NCI-H1092 (cell line): ENCODE measurements around the gene PCDH9.
"Not testable (repeated sequence)": the region's sequence is repeated elsewhere in the genome, so short reads cannot be mapped to it uniquely, and the experiment has no call there.

Experiments used
- DNase-seq: peaks from one replicate; lab custom pipeline; 2025; lab: John Stamatoyannopoulos, UW

PCDH9 gene

GRCh38 chr13:66343224-66343828, 886.8 kb downstream of the PCDH9 start:
- no peak for DNase-seq

GRCh38 chr13:66341635-66342377, 888.3 kb downstream of the PCDH9 start:
- no peak for DNase-seq

GRCh38 chr13:66339214-66339613, 890.9 kb downstream of the PCDH9 start:
- no peak for DNase-seq

- DNase-seq, result no peak
These were observed 891.6 kb downstream of the PCDH9 start for GRCh38 chr13:66338542-66338941.

GRCh38 chr13:66335626-66336025, 894.5 kb downstream of the PCDH9 start:
- DNase-seq, result no peak

GRCh38 chr13:66329988-66330451, 900.1 kb downstream of the PCDH9 start:
- peak; percentile 28 for DNase-seq

GRCh38 chr13:66328476-66328875, 901.7 kb downstream of the PCDH9 start:
- DNase-seq, result no peak

GRCh38 chr13:66323745-66324347, 906.3 kb downstream of the PCDH9 start:
- no peak for DNase-seq

GRCh38 chr13:66322936-66323335, 907.2 kb downstream of the PCDH9 start:
- DNase-seq, result no peak

GRCh38 chr13:66322193-66322740, 907.9 kb downstream of the PCDH9 start:
- no peak for DNase-seq

GRCh38 chr13:66314911-66315310, 915.2 kb downstream of the PCDH9 start:
- DNase-seq, result peak; percentile 61

GRCh38 chr13:66313413-66313812, 916.7 kb downstream of the PCDH9 start:
- no peak for DNase-seq

- peak; percentile 69 for DNase-seq
These were observed 917.6 kb downstream of the PCDH9 start for GRCh38 chr13:66312312-66313087.

GRCh38 chr13:66305961-66306617, 924.0 kb downstream of the PCDH9 start:
- no peak for DNase-seq

- no peak for DNase-seq
These were observed 928.7 kb downstream of the PCDH9 start for GRCh38 chr13:66301482-66301881.

GRCh38 chr13:66301006-66301405, 929.1 kb downstream of the PCDH9 start:
- DNase-seq, result no peak

- DNase-seq, result no peak
These were observed 933.3 kb downstream of the PCDH9 start for GRCh38 chr13:66296875-66297274.

GRCh38 chr13:66296328-66296727, 933.8 kb downstream of the PCDH9 start:
- DNase-seq, result no peak

GRCh38 chr13:66286806-66287205, 943.3 kb downstream of the PCDH9 start:
- DNase-seq, result not testable (repeated sequence)

GRCh38 chr13:66275416-66275815, 954.7 kb downstream of the PCDH9 start:
- DNase-seq, result no peak

GRCh38 chr13:66273011-66273410, 957.1 kb downstream of the PCDH9 start:
- no peak for DNase-seq

GRCh38 chr13:66266761-66267160, 963.4 kb downstream of the PCDH9 start:
- no peak for DNase-seq
